OCI-M2 (cell line): Measurements from ENCODE around the gene TCF19.
"Not testable (repeated sequence)": the region's sequence is repeated elsewhere in the genome, so short reads cannot be mapped to it uniquely, and the experiment has no call there.

ENCODE experiments used
- DNase-seq: peaks from one replicate; lab custom pipeline; 2025; ENCODE audit not compliant: unreplicated experiment; lab: John Stamatoyannopoulos, UW

TCF19 gene

DNA sequence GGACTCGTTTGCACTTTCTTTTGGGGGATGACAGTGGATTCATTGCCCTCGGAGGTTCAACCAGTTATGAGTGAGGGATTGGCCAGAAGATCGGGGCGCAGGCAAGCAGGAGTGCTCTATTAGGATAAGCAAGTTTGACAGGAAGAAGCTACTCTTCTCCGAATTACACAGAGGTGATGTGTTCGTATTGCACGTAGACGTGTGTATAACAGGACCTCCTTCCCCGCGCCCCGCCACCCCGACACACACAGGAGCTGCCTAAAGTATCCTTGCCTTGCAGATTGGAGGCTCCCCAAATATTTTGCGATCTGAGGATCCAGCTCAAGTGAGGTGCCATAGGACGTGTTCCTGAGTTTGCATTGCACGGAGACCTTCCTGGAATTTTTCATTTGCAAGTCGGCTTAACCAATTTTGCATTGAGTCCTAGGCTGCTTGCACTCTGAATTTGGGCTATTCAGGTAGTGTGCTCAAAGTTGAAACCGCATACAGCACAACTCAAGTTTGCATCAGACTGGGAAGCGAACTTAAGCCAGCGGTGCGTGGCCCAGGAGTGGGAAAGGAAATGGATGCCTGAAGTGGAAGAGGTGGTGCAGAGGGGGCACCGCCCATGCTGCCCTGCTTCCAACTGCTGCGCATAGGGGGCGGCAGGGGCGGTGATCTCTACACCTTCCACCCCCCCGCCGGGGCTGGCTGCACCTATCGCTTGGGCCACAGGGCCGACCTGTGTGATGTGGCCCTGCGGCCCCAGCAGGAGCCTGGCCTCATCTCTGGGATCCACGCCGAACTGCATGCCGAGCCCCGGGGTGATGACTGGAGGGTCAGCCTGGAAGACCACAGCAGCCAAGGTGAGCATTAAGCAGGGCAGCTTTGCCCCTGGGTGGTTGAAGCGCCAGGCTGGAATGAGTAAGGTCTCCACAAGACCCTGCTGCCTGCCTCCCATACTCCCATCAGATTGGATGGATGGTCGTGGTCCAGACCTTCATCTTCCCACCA lies 770 bp downstream of the TCF19 start:
- DNase-seq: no peak

DNA sequence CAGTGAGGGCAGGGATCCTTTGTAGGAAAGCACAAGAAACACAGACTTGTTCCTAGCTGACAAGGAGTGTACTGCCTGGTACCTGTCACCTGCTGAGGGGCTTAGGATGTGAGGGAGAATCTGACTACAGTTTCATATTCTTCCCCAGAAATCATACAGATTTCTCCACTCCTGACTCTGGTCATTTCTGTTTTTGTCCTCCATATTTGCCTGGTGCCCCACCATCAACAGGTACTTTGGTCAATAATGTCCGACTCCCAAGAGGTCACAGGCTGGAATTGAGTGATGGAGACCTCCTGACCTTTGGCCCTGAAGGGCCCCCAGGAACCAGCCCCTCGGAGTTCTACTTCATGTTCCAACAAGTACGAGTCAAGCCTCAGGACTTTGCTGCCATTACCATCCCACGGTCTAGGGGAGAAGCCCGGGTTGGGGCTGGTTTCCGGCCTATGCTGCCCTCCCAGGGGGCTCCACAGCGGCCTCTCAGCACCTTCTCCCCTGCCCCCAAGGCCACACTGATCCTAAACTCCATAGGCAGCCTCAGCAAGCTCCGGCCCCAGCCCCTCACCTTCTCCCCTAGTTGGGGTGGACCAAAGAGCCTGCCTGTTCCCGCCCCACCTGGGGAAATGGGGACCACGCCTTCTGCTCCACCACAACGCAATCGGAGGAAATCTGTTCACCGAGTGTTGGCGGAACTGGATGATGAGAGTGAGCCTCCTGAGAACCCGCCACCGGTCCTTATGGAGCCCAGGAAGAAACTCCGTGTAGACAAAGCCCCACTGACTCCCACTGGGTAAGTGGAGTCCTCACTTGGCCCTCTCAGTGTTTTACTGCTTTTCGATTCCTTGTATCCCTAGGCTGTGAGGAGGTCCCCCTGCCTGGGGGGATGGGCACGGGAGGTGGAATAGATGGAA lies 3.1 kb downstream of the TCF19 start:
- DNase-seq: no peak

DNA sequence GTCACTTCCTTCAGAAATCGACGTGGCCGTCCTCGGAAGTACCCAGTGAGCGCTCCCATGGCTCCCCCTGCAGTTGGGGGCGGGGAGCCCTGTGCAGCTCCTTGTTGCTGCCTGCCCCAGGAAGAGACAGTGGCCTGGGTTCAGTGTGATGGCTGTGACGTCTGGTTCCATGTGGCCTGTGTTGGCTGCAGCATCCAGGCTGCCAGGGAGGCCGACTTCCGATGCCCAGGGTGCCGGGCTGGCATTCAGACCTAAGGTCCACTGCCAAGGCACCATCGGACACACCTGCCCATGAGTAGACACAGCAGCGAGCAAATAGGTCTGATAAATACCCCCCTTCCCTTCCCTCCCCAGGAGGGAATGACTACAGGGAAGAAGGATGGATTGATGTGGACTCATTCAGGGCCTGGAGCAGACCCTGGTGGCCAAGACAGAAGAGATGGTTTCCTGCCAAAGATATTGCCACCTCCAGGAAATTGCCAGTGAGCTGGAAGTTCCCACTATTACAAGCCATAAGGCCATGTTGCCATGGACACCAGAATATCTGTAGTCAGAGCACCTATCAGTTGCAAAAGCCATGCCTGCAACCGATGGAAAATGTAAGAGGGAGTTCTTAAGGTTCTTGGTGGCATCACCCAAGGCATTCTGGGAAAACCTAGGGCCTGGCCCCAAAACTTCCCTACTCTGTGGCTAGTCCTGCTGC lies 4.2 kb downstream of the TCF19 start:
- DNase-seq: no peak

DNA sequence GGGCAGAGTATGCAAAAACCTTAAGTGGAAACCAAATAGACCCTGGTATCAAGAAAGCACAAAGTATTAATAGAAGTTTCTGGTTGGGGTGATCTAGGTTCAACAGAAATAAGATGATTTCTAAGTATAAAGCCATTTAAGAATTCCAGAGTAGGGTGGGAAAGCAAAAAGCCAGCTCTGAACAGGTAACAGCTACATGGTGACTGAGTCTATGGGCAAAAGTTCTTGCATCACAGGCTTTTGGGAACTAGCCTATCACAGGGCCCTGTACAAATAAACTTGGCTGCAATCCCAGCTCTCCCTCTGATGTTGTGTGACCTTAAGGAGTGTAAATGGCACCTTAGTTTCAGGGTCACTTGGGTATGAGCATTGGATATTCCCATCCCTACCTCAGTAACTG lies 5.5 kb downstream of the TCF19 start:
- DNase-seq: no peak

DNA sequence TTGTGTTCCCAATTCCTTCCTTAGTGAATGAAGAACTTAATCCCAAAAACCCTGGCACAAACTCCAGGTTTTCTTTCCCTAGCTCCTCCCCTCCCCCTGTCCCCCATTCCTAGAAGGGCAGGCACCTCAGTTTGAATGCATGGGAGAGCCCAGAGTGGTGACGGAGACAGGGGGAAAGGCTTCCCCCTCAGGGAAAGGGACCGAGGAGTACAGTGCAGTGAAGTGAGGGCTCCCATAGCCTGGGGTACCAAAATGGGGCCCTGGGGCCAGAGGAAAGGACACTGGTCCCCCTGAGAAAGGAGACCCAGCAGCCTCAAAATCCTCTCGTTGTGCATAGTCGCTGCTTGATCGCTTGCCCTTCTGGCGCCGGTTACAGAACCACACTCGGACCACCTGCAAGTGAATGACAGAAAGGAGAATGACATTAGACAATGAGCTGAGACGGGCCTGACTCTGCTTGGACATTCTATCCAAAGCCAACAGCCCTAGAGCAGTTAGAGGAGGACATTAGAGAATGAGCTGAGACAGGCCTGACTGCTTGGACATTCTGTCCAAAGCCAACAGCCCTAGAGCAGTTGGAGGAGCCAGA lies 6.2 kb downstream of the TCF19 start:
- not testable (repeated sequence) for DNase-seq

- DNase-seq: not testable (repeated sequence)
Measured at GRCh38 chr6:31165064-31165832, 6.9 kb downstream of the TCF19 start.

- DNase-seq: no peak
Measured at GRCh38 chr6:31165986-31166385, 7.6 kb downstream of the TCF19 start.

- no peak for DNase-seq
Measured at GRCh38 chr6:31168606-31169005, 10.2 kb downstream of the TCF19 start.

- no peak for DNase-seq
Measured at GRCh38 chr6:31169123-31169857, 10.9 kb downstream of the TCF19 start.

GRCh38 chr6:31169858-31170599 lies 11.6 kb downstream of the TCF19 start:
- not testable (repeated sequence) for DNase-seq

- no peak for DNase-seq
Measured at GRCh38 chr6:31170600-31170881, 12.2 kb downstream of the TCF19 start, which contains the start of gene POU5F1. POU5F1 (minus strand) TSS chr6:31170682; CDS start chr6:31170620, 62 bp downstream.

- no peak for DNase-seq
Measured at GRCh38 chr6:31170987-31171671, 12.7 kb downstream of the TCF19 start.

- DNase-seq: no peak
Measured at GRCh38 chr6:31171931-31172905, 13.8 kb downstream of the TCF19 start.

- no peak for DNase-seq
Measured at GRCh38 chr6:31172973-31173384, 14.6 kb downstream of the TCF19 start.

DNA sequence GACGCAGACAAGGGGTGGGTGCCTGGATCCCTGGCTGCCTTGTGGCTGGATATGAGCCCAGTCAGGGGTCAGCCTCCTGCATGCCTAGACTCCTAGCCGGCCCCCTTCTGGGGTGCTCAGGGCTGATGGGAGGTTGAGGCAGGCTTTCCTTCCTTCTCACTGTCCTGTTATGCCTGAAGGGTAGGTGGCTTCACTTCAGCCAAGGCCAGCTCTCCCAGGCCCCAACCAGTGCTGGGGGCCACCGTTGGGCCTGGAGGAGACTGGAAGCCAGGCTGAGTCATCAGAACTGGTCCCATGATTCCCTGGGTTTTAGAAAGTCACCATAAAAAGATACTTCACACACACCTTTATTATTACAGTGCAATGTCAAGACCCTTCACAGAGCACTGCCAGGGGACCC lies 15.0 kb downstream of the TCF19 start:
- no peak for DNase-seq

GRCh38 chr6:31174378-31174777 lies 16.0 kb downstream of the TCF19 start:
- DNase-seq: no peak

GRCh38 chr6:31175971-31176370 lies 17.6 kb downstream of the TCF19 start:
- DNase-seq: no peak
